Osteoblast (primary cell): ENCODE data around the gene LORICRIN. TPM values are rescaled to one million over a fixed set of nuclear protein-coding genes. Genes with fewer than 3 reads are reported as not detected.

Experiments
- DNase-seq: peaks from one replicate; pipeline ENCODE4 v3.0.0; 2011; ENCODE audit warnings: low spot score, mixed read lengths; ENCODE audit not compliant: insufficient read length; ENCODE audit errors: missing footprints
- H2AFZ ChIP-seq: 2 replicates; pipeline ENCODE4 v1.6.0; 2011; ENCODE audit warnings: mild to moderate bottlenecking, low read length
- H3K27ac ChIP-seq: 2 replicates; pipeline ENCODE4 v1.5.1; 2011; ENCODE audit warnings: mild to moderate bottlenecking, low read depth, low read length, moderate library complexity
- H3K27me3 ChIP-seq: 2 replicates; pipeline ENCODE4 v1.6.0; 2012; ENCODE audit warnings: mild to moderate bottlenecking, control low read depth, inconsistent platforms, low read length, moderate library complexity; ENCODE audit not compliant: insufficient read depth
- H3K36me3 ChIP-seq: 2 replicates; pipeline ENCODE4 v1.5.1; 2011; ENCODE audit warnings: mild to moderate bottlenecking, low read length, control low read depth, moderate library complexity; ENCODE audit not compliant: insufficient read depth
- H3K4me1 ChIP-seq: 2 replicates; pipeline ENCODE4 v1.5.1; 2011; ENCODE audit warnings: mild to moderate bottlenecking, low read length, control low read depth, moderate library complexity; ENCODE audit not compliant: insufficient read depth
- H3K4me2 ChIP-seq: 2 replicates; pipeline ENCODE4 v1.6.0; 2011; ENCODE audit warnings: mild to moderate bottlenecking, low read length; ENCODE audit not compliant: insufficient read depth
- H3K4me3 ChIP-seq: fragments of 200-600 bp; sonication (generic); 3 replicates; pipeline ENCODE4 v1.5.1; 2012; ENCODE audit warnings: mild to moderate bottlenecking, low read length, inconsistent platforms; ENCODE audit not compliant: insufficient read depth
- H3K79me2 ChIP-seq: 2 replicates; pipeline ENCODE4 v1.6.0; 2012; ENCODE audit warnings: mild to moderate bottlenecking, low read length, control low read depth, inconsistent platforms; ENCODE audit not compliant: insufficient read depth
- H3K9me3 ChIP-seq: 2 replicates; pipeline ENCODE4 v1.5.1; 2011; ENCODE audit warnings: low read depth, low read length, control low read depth
- H4K20me1 ChIP-seq: 2 replicates; pipeline ENCODE4 v1.6.0; 2012; ENCODE audit warnings: mild to moderate bottlenecking, low read length, control low read depth; ENCODE audit not compliant: insufficient read depth
- total RNA-seq: library from RNA; depleted of rRNA; stranded (reverse); fragments of >200 nt; gene quantifications from 2 replicates; pipeline ENCODE4 v1.2.3, GENCODE V29; 2012
- TF ChIP-seq, protein P1 (sequence below): IDR thresholded peaks from 2 replicates; pipeline ENCODE4 v1.5.1; 2011; ENCODE audit warnings: mild to moderate bottlenecking, low read depth, low read length, moderate library complexity; ENCODE audit errors: extremely low read depth

Gene LORICRIN
- total RNA-seq, 1 donor = not detected

DNA sequence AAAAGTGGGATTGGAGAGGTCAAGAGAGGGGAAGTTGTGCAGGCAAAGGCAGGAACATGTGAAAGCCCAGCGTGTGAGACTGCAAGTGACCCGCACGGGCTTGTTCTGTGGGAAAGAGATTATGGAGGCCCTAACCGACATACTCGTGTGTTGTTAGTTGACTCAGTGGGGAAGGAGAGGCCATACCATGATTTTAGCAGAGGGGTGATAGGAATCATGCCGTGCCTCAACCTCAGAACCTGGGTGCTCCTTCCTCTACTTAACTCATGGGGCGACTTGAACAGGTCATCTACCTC, 33.9 kb downstream of the LORICRIN start:
- no peak overlapping the region for H2AFZ ChIP-seq
- no peak overlapping the region for H3K4me3 ChIP-seq
- no peaks in the 10 kb centered on the region for H3K36me3 ChIP-seq
- H4K20me1 ChIP-seq = no peaks in the 10 kb centered on the region
- TF ChIP-seq, protein P1, sequence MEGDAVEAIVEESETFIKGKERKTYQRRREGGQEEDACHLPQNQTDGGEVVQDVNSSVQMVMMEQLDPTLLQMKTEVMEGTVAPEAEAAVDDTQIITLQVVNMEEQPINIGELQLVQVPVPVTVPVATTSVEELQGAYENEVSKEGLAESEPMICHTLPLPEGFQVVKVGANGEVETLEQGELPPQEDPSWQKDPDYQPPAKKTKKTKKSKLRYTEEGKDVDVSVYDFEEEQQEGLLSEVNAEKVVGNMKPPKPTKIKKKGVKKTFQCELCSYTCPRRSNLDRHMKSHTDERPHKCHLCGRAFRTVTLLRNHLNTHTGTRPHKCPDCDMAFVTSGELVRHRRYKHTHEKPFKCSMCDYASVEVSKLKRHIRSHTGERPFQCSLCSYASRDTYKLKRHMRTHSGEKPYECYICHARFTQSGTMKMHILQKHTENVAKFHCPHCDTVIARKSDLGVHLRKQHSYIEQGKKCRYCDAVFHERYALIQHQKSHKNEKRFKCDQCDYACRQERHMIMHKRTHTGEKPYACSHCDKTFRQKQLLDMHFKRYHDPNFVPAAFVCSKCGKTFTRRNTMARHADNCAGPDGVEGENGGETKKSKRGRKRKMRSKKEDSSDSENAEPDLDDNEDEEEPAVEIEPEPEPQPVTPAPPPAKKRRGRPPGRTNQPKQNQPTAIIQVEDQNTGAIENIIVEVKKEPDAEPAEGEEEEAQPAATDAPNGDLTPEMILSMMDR = no peak
- no peaks in the 10 kb centered on the region for H3K79me2 ChIP-seq
- no peak overlapping the region for H3K27ac ChIP-seq
- H3K27me3 ChIP-seq = no peaks in the 10 kb centered on the region
- no peak overlapping the region for H3K4me2 ChIP-seq
- no peak for DNase-seq
- H3K4me1 ChIP-seq = no peaks in the 10 kb centered on the region
- H3K9me3 ChIP-seq = no peaks in the 10 kb centered on the region

DNA sequence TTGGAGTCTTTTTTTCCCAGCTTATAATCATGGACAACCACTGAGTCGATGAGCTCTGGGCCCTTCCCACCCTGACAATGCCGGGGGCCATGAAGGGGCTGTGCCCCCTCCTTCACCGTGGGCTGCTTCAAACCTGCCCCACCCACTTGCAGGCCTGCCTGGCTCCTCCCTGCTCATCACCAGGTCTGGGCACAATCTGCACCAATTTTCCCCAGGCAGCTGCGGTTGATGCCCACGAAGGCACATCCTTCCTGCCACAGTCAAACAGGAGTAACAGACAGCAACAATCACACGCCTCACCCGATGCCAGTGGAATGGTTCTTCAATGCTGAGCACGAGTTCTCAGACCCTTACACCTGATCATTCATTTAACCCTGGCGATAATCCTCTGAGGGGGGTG, 34.4 kb downstream of the LORICRIN start:
- Histone ChIP-seq H3K79me2 (no peaks in the 10 kb centered on the region), H4K20me1 (no peaks in the 10 kb centered on the region), H3K36me3 (no peaks in the 10 kb centered on the region), H3K9me3 (no peaks in the 10 kb centered on the region), H3K4me1 (no peaks in the 10 kb centered on the region), H2AFZ (no peak overlapping the region), H3K27ac (no peak overlapping the region), H3K27me3 (no peaks in the 10 kb centered on the region), H3K4me2 (no peak overlapping the region), H3K4me3 (no peak overlapping the region)
- TF ChIP-seq, protein P1 = no peak
- DNase-seq = no peak

DNA sequence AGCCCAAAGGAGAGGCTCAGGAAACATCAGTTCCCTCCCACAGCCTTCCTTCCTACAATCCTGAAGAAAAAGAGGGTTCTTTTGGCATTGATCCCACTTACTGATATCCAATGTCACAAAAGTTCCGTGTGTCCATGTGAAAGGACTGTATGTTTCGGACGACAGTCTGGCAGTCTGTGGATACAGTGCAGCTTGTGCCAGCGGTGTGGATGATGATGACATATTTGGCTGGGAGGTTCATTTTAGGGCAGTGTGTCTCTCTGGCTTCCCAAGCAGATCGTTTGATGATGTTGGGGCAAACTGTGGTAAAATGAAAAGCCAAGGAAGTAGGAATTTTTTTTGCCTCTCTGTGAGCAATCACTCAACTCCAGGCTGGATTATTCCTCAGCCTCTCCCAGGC, 42.8 kb downstream of the LORICRIN start:
- Histone ChIP-seq H3K4me3 (no peak overlapping the region), H3K4me2 (no peak overlapping the region), H3K27ac (no peak overlapping the region), H3K9me3 (no peaks in the 10 kb centered on the region), H3K27me3 (no peaks in the 10 kb centered on the region), H3K4me1 (no peaks in the 10 kb centered on the region), H4K20me1 (no peaks in the 10 kb centered on the region), H3K79me2 (no peaks in the 10 kb centered on the region), H3K36me3 (no peaks in the 10 kb centered on the region), H2AFZ (no peak overlapping the region)
- no peak for DNase-seq
- TF ChIP-seq, protein P1 = no peak

DNA sequence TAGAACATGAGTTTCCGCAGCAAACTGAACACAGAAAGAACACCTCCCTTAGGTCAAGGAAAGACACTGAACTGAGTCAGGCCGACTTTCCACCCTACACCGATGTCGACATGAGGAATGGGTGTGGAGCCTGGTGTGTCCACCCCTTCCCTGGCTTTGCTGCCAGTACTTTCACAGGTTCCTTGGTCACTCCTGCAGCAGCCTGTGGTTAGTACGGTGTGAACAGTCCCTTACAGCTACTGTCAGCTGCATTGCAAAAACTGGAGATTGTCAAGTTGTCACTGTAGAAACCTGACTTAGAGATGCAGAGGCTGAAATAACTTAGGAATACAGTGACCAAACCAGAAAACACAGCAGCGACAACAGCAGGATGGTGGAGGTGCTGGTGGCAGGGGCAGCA, 46.2 kb downstream of the LORICRIN start:
- Histone ChIP-seq H2AFZ (no peak overlapping the region), H3K27ac (no peak overlapping the region), H3K79me2 (no peaks in the 10 kb centered on the region), H3K27me3 (no peaks in the 10 kb centered on the region), H3K9me3 (no peaks in the 10 kb centered on the region), H3K4me1 (no peaks in the 10 kb centered on the region), H3K4me3 (no peak overlapping the region), H4K20me1 (no peaks in the 10 kb centered on the region), H3K36me3 (no peaks in the 10 kb centered on the region), H3K4me2 (no peak overlapping the region)
- DNase-seq = no peak
- TF ChIP-seq, protein P1 = no peak
